H54 (cell line): ENCODE measurements around the gene GSTM2.

Source experiments
- DNase-seq: peaks from one replicate; pipeline ENCODE4 v3.0.0; 2011; ENCODE audit warnings: low spot score, mixed read lengths; ENCODE audit not compliant: insufficient read length
- FAIRE-seq: peaks from 3 replicates; lab custom pipeline; 2011; peaks lifted over from hg19 to GRCh38; lab: Jason Lieb, UNC
- POLR2A ChIP-seq: IDR thresholded peaks from 2 replicates; pipeline ENCODE4 v1.6.1; 2011; ENCODE audit warnings: low read depth, mild to moderate bottlenecking, low read length

Gene GSTM2

GRCh38 chr1:109634771-109635750 is 32.8 kb upstream of the GSTM2 start:
- no peak for FAIRE-seq
- DNase-seq = no peak
- no peak for TF ChIP-seq POLR2A

DNA sequence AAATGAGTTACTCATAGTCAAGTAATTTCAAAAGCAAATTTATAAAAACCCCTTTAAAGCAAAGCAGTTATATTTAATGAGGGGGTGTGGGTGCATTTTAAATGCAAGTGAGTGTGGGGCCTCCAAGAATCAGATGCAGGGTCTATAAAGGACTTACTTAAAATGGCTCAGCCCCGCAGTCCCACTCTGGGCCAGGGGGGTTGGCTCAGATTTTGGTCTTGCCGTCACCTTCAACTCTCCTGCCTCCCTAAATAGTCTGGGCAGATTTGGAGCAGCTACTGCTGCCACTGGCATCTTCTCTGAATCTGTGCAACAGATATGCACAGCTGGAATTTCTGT is 32.0 kb upstream of the GSTM2 start:
- TF ChIP-seq POLR2A = no peak
- no peak for DNase-seq
- no peak for FAIRE-seq

DNA sequence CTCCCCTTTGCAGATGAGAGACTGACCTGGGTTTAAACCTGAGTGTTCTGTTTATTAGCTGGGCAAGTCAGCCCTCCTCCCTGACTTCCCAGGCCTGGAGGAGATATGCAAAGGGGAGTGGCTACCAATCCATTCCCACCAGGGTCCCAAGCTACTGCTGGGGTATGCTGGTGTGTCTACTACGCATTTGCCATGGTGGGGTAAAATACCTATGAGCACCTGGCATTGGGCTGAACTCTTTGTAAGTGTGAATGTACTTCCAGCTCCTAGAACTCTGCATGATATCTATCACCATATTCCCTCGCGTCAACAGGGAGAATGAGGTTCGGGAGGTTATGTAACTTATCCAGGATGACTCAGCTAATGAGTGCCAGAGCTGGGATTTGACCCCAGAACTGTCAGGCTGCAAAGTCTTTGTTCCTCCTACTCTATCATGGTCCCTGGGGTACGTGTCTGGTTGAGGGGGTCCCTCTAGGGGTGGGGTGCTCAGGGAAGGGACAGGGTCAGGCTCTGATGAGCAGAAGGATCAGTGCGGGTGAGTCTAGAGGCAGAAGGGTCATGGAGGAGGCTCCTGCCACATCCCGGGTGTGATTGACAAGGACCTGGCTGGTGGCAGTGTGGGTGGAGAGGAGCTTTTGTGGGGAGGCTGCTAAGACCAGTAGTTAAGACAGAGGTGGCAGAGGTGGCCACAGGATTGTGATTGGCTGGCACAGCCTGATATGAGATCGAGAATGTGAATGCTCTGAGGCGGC is 31.5 kb upstream of the GSTM2 start:
- FAIRE-seq (no peak), DNase-seq (no peak)
- no peak for TF ChIP-seq POLR2A

DNA sequence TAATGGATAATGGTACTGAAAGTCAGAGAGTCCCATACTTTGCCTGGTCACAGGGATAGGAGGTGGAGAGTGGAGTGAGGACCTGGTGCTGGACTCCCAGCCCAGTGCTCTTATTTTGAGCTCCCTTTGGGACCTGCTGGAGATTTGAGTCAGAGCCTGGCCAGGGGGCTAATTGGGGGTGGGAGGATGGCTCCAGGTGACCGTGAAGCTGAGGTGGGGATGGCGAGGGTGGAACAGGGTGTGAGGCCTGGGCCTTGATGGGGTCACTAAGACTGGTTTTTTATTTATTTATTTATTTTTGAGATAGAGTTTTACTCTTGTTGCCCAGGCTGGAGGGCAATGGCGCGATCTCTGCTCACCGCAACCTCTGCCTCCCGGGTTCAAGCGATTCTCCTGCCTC is 30.4 kb upstream of the GSTM2 start:
- FAIRE-seq (no peak), DNase-seq (no peak)
- no peak for TF ChIP-seq POLR2A

DNA sequence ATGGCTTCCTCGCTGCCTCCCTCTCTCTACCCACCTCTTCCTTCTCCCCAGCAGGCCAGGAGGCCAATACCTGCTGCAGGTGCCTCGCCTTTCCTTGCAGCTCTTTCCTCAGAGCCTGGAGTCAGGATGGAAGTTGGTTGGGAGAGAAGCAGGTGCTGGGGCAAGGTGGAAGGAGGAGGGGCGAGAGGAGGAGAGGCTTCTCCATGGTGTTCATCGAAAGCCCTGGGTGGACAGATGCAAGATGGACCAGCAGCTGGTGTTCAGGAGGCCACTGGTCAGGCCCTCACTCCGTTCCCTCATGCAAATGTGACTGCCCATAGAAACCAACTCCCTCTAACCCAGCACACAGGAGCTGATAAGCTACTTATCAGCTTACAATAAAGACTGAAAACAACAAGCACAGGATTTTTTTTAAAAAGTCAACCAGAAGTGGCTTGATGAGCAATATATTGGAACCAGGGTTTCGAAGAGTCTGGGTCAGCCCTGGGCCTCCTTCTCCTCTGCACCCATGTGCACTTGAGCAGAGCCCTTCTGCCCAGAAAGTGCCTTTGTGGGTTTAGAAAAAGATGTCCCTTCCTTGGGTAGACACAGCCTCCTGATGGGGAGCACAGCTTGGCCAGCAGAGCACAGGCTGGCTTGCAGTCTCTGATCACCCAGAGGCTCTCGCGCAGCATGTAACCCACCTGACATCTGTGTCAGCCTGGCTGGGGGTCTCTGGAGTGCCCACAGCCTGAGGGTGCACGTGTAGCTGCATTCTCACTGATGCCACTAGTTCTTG is 28.6 kb upstream of the GSTM2 start:
- DNase-seq = no peak
- no peak for TF ChIP-seq POLR2A

DNA sequence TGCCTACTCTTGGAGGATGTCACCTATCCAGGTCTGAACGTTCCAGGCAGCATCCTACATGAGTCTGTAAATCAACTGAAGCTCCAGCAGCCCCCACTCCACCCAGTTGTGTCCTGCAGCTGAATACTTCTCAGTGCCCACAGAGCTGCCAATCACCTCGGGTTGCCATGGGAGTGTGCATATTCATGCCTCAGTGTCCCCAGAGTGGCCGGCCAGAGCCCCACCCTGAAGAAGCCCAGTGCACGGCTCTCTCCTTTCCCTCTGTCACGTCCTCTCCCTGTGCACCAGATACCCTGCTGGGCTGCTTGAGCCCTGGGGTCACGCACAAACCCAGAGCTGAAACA is 28.0 kb upstream of the GSTM2 start:
- TF ChIP-seq POLR2A = no peak
- no peak for FAIRE-seq
- DNase-seq = no peak

More for the DNA sequence above, 28.6 kb upstream of the GSTM2 start:
- no peak for FAIRE-seq

DNA sequence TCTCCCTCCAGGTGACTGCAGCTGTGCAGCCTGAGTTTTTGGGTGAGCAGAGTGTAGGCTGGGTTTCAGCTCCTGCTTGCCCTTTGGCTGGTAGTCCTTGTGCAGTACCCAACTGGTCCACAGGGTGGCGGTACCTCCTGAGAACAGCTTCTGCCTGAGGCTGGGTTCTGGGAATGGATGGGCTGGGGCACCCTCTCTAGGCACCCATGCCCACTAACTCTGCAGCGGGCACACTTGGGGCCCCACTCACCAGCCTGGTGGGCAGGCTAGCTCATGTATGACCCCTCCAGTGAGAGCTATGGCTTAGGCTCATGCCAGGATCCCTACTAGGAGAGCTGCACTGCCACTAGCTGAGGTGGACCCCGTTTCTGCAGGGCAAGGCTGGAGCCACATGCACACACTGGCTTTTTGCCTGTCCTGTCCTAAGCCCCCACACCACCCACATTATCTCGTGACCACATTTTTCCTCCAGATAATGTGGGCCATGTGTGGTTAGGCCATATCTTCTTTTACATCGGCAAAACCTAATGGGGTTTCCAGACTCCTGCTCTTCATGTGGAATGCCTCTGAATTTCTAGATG is 27.5 kb upstream of the GSTM2 start:
- FAIRE-seq (peak; percentile 33), DNase-seq (peak; percentile 69)
- no peak for TF ChIP-seq POLR2A

GRCh38 chr1:109641078-109641740 is 26.6 kb upstream of the GSTM2 start:
- no peak for TF ChIP-seq POLR2A
- no peak for FAIRE-seq
- DNase-seq = no peak

GRCh38 chr1:109641861-109642260 is 26.0 kb upstream of the GSTM2 start:
- no peak for TF ChIP-seq POLR2A
- no peak for DNase-seq
- no peak for FAIRE-seq

DNA sequence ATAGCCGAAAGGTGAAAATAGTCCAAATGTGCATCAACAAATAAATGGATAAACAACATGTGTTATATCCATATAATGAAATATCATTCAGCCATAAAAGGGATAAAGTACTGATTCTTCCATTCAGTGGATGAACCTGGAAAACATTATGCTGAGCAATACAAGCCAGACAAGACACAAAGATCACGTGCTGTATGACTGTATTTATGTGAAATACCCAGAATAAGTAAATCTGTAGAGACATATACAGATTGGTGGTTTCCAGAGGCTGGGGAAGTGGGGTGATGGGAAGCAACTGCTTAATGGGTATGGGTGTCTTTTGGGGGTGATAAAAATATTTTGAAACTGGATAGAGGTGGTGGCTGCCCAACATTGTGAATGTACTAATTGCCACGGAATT is 25.2 kb upstream of the GSTM2 start:
- FAIRE-seq (no peak), DNase-seq (no peak)
- no peak for TF ChIP-seq POLR2A

- TF ChIP-seq POLR2A = no peak
- DNase-seq (peak; percentile 74), FAIRE-seq (no peak)
Observed at GRCh38 chr1:109643385-109644230, 24.2 kb upstream of the GSTM2 start.

GRCh38 chr1:109644670-109645069 is 23.2 kb upstream of the GSTM2 start:
- FAIRE-seq (no peak), DNase-seq (no peak)
- no peak for TF ChIP-seq POLR2A
